A549 treated with AZD9567 at 1 μM for 4 hours (cell line): ENCODE results near the gene C10orf90. TPM values are rescaled to one million over a fixed set of nuclear protein-coding genes. Genes with fewer than 3 reads are reported as not detected.

Experiments used
- total RNA-seq: library from RNA; stranded (reverse); fragments of 200-300 nt; extraction: Qiagen RNA extraction; gene quantifications from 5 replicates; pipeline ENCODE4 v1.2.3, GENCODE V29; 2022; ENCODE audit not compliant: insufficient read depth

The C10orf90 gene, protein sequence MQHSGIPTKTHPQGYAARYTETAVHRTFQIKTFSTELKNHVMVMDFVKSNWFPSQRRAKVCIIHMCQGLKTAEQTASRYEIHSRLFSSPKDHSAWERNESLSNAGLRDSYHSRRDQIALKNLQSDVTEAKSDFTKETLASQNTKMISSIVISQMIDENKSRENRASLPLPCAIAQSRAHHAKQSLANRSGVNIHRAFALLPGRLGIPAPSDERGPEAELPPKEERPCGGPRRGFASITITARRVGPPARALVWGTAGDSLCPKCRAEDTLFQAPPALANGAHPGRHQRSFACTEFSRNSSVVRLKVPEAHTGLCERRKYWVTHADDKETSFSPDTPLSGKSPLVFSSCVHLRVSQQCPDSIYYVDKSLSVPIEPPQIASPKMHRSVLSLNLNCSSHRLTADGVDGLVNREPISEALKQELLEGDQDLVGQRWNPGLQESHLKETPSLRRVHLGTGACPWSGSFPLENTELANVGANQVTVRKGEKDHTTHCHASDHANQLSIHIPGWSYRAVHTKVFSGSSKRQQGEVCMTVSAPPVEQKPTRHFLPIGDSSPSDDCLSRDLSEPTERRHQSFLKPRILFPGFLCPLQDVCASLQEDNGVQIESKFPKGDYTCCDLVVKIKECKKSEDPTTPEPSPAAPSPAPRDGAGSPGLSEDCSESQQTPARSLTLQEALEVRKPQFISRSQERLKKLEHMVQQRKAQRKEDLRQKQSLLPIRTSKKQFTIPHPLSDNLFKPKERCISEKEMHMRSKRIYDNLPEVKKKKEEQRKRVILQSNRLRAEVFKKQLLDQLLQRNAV
- total RNA-seq = 2.1 to 5.1 TPM (median 2.4 TPM) in 5 replicates

DNA sequence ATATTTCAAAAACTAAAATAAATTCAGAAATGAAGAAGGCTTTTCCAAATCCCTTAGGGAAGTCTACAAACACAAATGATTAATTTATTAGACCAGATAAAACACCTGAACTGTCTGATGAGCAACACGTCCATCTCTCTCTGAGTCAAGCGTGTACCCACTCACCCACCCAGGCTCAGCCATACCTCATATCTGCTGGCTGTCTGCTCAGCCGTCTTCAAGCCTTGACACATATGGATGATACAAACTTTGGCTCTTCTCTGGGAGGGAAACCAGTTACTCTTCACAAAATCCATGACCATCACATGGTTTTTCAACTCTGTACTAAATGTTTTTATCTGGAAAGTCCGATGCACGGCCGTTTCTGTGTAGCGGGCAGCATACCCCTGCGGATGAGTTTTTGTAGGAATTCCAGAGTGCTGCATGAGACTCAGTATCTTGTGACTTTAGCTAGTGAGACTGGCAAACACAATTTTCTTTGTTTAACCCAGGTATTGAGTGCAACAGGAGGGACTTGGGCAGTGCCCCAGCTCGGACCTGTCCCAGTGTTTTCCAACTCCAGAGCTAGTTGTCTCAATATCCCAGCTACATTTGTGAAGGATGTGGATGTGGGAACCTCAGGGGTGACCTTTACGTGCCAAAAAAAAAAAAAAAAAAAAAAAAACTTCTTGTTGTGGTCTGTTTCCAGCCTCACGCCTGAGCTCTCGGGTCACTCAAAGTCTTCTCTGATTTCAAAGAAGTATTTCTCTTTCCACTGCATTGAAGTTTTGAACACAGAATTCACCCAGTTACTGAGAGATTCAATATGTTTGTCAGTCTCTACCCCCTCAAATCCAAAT, at the start of gene C10orf90:
Gene C10orf90, minus strand, starts transcription at position 638 of the 839 bp plus-strand sequence. Its CDS starts 213 bp downstream, at position 425.

DNA sequence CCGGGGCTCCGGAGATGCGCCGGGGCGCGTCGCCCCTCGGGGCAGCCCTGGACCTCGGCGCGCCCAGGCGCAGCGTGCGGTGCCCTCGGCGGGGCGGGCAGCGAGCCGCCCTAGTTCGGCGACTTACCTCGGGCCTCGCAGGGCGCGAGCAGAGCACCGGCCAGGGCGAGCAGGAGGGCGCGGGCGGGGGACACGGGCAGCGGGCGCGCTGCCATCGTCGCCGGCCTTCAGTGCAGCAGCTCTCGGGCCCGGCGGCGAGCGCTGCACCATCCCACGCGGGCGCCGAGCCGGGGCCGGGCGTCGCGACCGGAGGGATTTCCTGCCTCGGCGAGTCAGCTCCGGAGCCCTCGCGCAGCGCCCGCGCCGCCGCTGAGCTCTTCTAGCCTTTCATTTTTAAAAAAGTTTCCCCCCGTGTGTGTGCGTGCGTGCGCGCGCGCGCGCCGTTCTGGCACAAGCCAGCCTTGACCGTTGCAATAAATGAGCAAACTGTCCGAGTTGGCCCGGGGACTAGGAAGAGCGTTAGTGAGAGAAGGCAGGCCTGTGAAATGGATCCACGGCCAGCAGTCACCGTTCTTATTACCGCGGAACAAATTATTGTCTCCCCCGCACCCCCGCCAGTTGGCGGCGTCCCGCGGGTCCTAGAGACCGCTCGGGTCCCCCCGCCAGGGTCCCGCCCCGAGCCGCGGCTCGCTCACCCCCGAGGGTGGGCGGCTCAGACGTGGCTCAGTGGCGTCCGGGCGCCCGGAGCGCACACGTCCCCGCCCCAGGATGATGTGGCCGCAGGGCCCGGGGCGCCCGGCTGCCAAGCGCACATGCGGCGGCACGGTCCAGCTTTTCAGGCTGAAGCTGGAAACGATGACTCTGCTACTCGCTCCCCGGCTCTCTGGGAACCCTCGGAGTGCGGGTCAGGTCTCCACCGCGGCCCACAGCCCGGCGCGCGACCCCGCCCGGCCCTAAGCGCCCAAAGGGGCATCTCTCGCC, 282.3 kb downstream of the C10orf90 start, which contains the start of gene ADAM12:
Gene ADAM12, minus strand, starts transcription at position 547 of the 981 bp plus-strand sequence. Its CDS starts 332 bp downstream, at position 215.

Other genes starting within 250 kb of the C10orf90 start
- 15.0 to 25.4 TPM (median 22.7 TPM) in 5 replicates for gene DOCK1, start 234.7 kb upstream of the C10orf90 start, total RNA-seq